DND-41 (cell line): ENCODE measurements around the gene FAM210B.

Experiments
- ATAC-seq: fragments of 200-7000 bp; cut with Tn5 transposase; 3 replicates; pipeline ENCODE4 v1.9.1; 2021; ENCODE audit warnings: low read depth; ENCODE audit not compliant: insufficient read depth
- DNase-seq: peaks from one replicate; pipeline ENCODE4 v3.0.0-alpha.2; 2020
- H2AFZ ChIP-seq: 2 replicates; pipeline ENCODE4 v1.6.0; 2012; ENCODE audit warnings: low read depth, low read length
- H3K27ac ChIP-seq: 2 replicates; pipeline ENCODE4 v1.5.1; 2012; ENCODE audit warnings: low read length, inconsistent platforms
- H3K27me3 ChIP-seq: fragments of 200-600 bp; sonication (generic); 2 replicates; pipeline ENCODE4 v1.6.0; 2012; ENCODE audit warnings: low read length, mild to moderate bottlenecking, inconsistent platforms; ENCODE audit not compliant: insufficient read depth, poor library complexity
- H3K36me3 ChIP-seq: 2 replicates; pipeline ENCODE4 v1.5.1; 2012; ENCODE audit warnings: low read length, inconsistent platforms; ENCODE audit not compliant: insufficient read depth
- H3K4me1 ChIP-seq: 2 replicates; pipeline ENCODE4 v1.5.1; 2012; ENCODE audit warnings: mild to moderate bottlenecking, low read length; ENCODE audit not compliant: insufficient read depth
- H3K4me2 ChIP-seq: 2 replicates; pipeline ENCODE4 v1.6.0; 2012; ENCODE audit warnings: mild to moderate bottlenecking, moderate library complexity, low read length, inconsistent platforms; ENCODE audit not compliant: insufficient read depth
- H3K4me3 ChIP-seq, 2 experiments: fragments of 200-600 bp in 1 of 2; shearing (Covaris generic) in 1 of 2; 2 replicates each; pipeline ENCODE4 v1.5.1; 2012 to 2016; ENCODE audit warnings: inconsistent platforms in 2 of 2, low read length in 2 of 2, mild to moderate bottlenecking in 2 of 2, low read depth in 1 of 2, moderate library complexity in 1 of 2
- H3K79me2 ChIP-seq: 2 replicates; pipeline ENCODE4 v1.6.0; 2012; ENCODE audit warnings: low read length, inconsistent platforms; ENCODE audit not compliant: insufficient read depth
- H3K9ac ChIP-seq: 2 replicates; pipeline ENCODE4 v1.6.0; 2012; ENCODE audit warnings: low read depth, mild to moderate bottlenecking, inconsistent platforms, low read length, moderate library complexity
- H3K9me3 ChIP-seq: 2 replicates; pipeline ENCODE4 v1.5.1; 2012; ENCODE audit warnings: low read length, moderate library complexity, mild to moderate bottlenecking, inconsistent platforms; ENCODE audit not compliant: insufficient read depth, severe bottlenecking
- H4K20me1 ChIP-seq: 2 replicates; pipeline ENCODE4 v1.6.0; 2012; ENCODE audit warnings: low read length; ENCODE audit not compliant: insufficient read depth
- CTCF ChIP-seq: IDR thresholded peaks from 2 replicates; pipeline ENCODE4 v1.5.1; 2012; ENCODE audit warnings: borderline replicate concordance, low read length, moderate library complexity, mild to moderate bottlenecking; ENCODE audit not compliant: poor library complexity, severe bottlenecking; ENCODE audit errors: extremely low read depth
- EZH2 ChIP-seq: IDR thresholded peaks from 3 replicates; pipeline ENCODE4 v1.6.1; 2012; ENCODE audit warnings: borderline replicate concordance, low read depth, mild to moderate bottlenecking, moderate library complexity, low read length, inconsistent platforms; ENCODE audit not compliant: severe bottlenecking

The FAM210B gene

GRCh38 chr20:56345911-56346310, 12.9 kb upstream of the FAM210B start:
- Histone ChIP-seq H2AFZ (no peak overlapping the region), H3K4me3 (no peak overlapping the region), H3K4me2 (no peak overlapping the region), H3K4me1 (no peaks in the 10 kb centered on the region), H3K27ac (no peak overlapping the region), H3K9ac (no peak overlapping the region), H3K36me3 (no peaks in the 10 kb centered on the region), H3K27me3 (no peaks in the 10 kb centered on the region), H3K79me2 (no peaks in the 10 kb centered on the region), H4K20me1 (no peaks in the 10 kb centered on the region), H3K9me3 (no peaks in the 10 kb centered on the region)
- no peak for TF ChIP-seq EZH2
- TF ChIP-seq CTCF, result no peak
- no peak for DNase-seq
- ATAC-seq, result no peak

- H3K27ac ChIP-seq, result no peak overlapping the region
- H2AFZ ChIP-seq, result no peak overlapping the region
- no peaks in the 10 kb centered on the region for H4K20me1 ChIP-seq
- H3K9me3 ChIP-seq, result no peaks in the 10 kb centered on the region
- TF ChIP-seq EZH2, result no peak
- no peak for TF ChIP-seq CTCF
- peaks cover 3% of the 10 kb centered on the region for H3K27me3 ChIP-seq
- no peak for DNase-seq
- H3K36me3 ChIP-seq, result no peaks in the 10 kb centered on the region
- ATAC-seq, result no peak
- no peaks in the 10 kb centered on the region for H3K79me2 ChIP-seq
- H3K9ac ChIP-seq, result no peak overlapping the region
- no peak overlapping the region for H3K4me3 ChIP-seq
- no peaks in the 10 kb centered on the region for H3K4me1 ChIP-seq
- no peak overlapping the region for H3K4me2 ChIP-seq
Measured at GRCh38 chr20:56347628-56348304, 11.0 kb upstream of the FAM210B start.

- Histone ChIP-seq H2AFZ (no peak overlapping the region), H3K36me3 (no peaks in the 10 kb centered on the region), H3K79me2 (no peaks in the 10 kb centered on the region), H3K4me3 (no peak overlapping the region), H3K9ac (no peak overlapping the region), H3K4me2 (no peak overlapping the region), H4K20me1 (no peaks in the 10 kb centered on the region), H3K4me1 (no peaks in the 10 kb centered on the region), H3K27ac (no peak overlapping the region), H3K9me3 (no peaks in the 10 kb centered on the region), H3K27me3 (peaks cover 3% of the 10 kb centered on the region)
- no peak for DNase-seq
- TF ChIP-seq CTCF (no peak), EZH2 (no peak)
- no peak for ATAC-seq
Measured at GRCh38 chr20:56348305-56348693, 10.5 kb upstream of the FAM210B start.

- Histone ChIP-seq H3K27me3 (peaks cover 3% of the 10 kb centered on the region), H3K27ac (no peak overlapping the region), H3K4me2 (no peak overlapping the region), H2AFZ (no peak overlapping the region), H3K4me1 (no peaks in the 10 kb centered on the region), H3K36me3 (no peaks in the 10 kb centered on the region), H3K9ac (no peak overlapping the region), H4K20me1 (no peaks in the 10 kb centered on the region), H3K4me3 (no peak overlapping the region), H3K79me2 (no peaks in the 10 kb centered on the region), H3K9me3 (no peaks in the 10 kb centered on the region)
- ATAC-seq, result no peak
- TF ChIP-seq EZH2 (no peak), CTCF (no peak)
- DNase-seq, result no peak
Measured at GRCh38 chr20:56348746-56349145, 10.0 kb upstream of the FAM210B start.
